ENCODE data around the gene ERVFRD-1.

DNA sequence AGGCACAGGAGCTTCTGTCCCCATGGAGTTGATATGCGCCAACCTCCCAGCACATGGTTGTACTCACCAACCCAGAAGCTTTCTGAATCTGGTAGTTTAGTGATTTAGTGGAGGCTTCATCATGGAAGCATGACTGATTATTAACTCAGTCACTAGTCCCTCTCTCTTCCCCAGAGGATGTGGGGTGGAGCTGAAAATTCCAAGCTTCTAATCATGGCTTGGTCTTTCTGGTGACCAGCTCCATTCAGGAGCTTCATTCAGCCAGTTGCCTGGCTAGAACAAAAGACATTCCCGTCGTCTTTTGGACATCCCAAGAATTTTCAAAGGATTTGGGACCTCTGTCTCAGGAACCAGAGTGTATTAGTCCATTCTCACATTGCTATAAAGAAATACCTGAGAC, 31.2 kb downstream of the ERVFRD-1 start:
- TF ChIP-seq, protein P1, sequence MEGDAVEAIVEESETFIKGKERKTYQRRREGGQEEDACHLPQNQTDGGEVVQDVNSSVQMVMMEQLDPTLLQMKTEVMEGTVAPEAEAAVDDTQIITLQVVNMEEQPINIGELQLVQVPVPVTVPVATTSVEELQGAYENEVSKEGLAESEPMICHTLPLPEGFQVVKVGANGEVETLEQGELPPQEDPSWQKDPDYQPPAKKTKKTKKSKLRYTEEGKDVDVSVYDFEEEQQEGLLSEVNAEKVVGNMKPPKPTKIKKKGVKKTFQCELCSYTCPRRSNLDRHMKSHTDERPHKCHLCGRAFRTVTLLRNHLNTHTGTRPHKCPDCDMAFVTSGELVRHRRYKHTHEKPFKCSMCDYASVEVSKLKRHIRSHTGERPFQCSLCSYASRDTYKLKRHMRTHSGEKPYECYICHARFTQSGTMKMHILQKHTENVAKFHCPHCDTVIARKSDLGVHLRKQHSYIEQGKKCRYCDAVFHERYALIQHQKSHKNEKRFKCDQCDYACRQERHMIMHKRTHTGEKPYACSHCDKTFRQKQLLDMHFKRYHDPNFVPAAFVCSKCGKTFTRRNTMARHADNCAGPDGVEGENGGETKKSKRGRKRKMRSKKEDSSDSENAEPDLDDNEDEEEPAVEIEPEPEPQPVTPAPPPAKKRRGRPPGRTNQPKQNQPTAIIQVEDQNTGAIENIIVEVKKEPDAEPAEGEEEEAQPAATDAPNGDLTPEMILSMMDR (IDR thresholded peaks at IDR 0.05; ENCODE audit: insufficient read depth, low read length): no peak
- TF ChIP-seq POLR2AphosphoS5 (IDR thresholded peaks at IDR 0.05; ENCODE audit: low read depth) (no peak), GABPA (IDR thresholded peaks at IDR 0.05; ENCODE audit: low read depth) (no peak)
